GM12873 (cell line): ENCODE data around the gene AMPD3.

Experiments
- CTCF ChIP-seq: IDR thresholded peaks from 2 replicates; pipeline ENCODE4 v1.5.1; 2012; ENCODE audit warnings: low read depth, mild to moderate bottlenecking, moderate library complexity, low read length, control low read depth; ENCODE audit not compliant: insufficient read depth; ENCODE audit errors: missing control alignments

The AMPD3 gene

DNA sequence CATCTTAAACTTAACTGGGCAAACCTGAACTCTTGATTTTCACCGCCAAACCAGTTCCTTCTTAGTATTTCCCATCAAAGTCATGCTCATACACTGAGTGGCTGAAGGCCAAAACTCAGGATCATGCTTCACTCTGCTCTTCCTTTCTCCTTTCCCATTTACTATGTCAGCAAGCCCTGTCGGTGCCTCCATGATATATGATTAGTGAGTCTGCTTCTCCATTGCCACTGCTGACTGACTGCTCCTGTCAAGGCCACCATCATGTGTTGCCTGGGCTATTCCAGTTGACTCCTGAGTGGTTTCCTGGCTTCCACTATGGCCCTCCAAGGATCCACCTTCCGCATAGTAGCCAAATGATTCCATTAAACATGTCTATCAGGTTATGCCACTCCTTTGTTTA, 42.8 kb upstream of the AMPD3 start:
- TF ChIP-seq CTCF, result no peak

- peak; percentile 67 for TF ChIP-seq CTCF
Measured at GRCh38 chr11:10413268-10413667, 41.8 kb upstream of the AMPD3 start.

DNA sequence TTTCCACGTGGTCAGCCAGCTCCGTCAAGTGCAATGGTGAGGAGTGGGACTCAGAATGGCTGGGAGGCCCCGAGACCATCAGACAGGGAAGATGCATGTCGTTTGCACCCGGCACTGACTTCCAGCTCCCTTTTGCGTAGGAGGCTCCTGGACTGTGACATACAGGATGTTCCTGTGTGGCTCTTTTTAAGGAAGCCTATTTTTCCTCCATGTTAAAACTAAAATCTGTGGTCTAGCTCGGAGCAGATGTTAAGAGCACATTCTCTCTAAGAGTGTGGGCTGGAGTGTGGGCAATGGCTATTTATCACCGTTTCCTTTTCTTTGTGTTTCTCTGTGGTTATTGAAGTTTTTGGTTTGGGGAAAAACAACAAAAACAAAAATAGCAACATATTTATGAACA, 40.9 kb upstream of the AMPD3 start:
- no peak for TF ChIP-seq CTCF

GRCh38 chr11:10414659-10415058, 40.4 kb upstream of the AMPD3 start:
- TF ChIP-seq CTCF, result no peak

DNA sequence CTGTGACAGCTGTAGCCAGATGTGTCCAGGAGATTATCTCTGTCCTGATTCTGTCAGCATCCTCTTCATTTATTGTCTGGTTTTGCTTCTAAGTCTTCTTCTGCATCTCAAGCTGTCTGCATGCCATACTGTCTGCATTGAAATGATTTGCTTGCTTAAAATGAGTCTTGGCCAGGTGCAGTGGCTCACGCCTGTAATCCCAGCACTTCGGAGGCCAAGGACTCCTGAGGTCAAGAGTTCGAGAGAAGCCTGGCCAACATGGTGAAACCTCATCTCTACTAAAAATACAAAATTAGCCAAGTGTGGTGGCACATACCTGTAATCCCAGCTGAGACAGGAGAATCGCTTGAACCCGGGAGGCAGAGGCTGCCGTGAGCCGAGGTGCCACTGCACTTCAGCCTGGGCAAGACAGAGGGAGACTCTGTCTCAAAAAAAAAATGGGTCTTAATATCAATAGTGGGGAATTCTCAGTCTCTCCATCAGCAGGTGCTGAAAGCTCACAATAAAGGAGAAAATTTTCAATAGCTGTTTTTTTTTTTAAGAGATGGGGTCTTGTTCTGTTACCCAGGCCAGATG, 39.2 kb upstream of the AMPD3 start:
- no peak for TF ChIP-seq CTCF

- no peak for TF ChIP-seq CTCF
Measured at GRCh38 chr11:10418259-10418949, 36.7 kb upstream of the AMPD3 start.

GRCh38 chr11:10418950-10419310, 36.1 kb upstream of the AMPD3 start:
- no peak for TF ChIP-seq CTCF
